GM12878 (cell line): ENCODE results near the gene TFF1. TPM values are rescaled to one million over a fixed set of nuclear protein-coding genes. Genes with fewer than 3 reads are reported as not detected.

Experiments
- ATAC-seq: fragments of 200-7000 bp; cut with Tn5 transposase; 3 replicates; pipeline ENCODE4 v1.9.1; 2020; ENCODE audit warnings: mild to moderate bottlenecking, moderate library complexity
- BruUV-seq: library from RNA; stranded (reverse); fragments of 400-500 nt; replicated peaks from 2 replicates; lab custom pipeline; 2021; lab: Mats Ljungman, UMichigan
- CTCF ChIA-PET: fragments of 300-600 bp; sonication (Branson Sonifier 250); formaldehyde crosslinking; extraction: SDS; loops from one replicate; lab custom pipeline; 2021; ENCODE audit warnings: inconsistent platforms; lab: Yijun Ruan, JAX
- POLR2A ChIA-PET: fragments of 350-600 bp; formaldehyde crosslinking; extraction: SDS; loops from one replicate; lab custom pipeline; 2021; ENCODE audit warnings: inconsistent platforms; lab: Charles Lee
- RAD21 ChIA-PET: fragments of 300-600 bp; sonication (Branson Sonifier 250); formaldehyde crosslinking; loops from one replicate; lab custom pipeline; 2023; ENCODE audit warnings: antibody characterized with exemption; ENCODE audit not compliant: unreplicated experiment; lab: Charles Lee
- SMC1A ChIA-PET: fragments of 300-600 bp; sonication (Branson Sonifier 250); formaldehyde crosslinking; loops from one replicate; lab custom pipeline; 2023; ENCODE audit not compliant: unreplicated experiment, uncharacterized antibody; lab: Charles Lee
- DNase-seq: peaks from one replicate; pipeline ENCODE4 v3.0.0-alpha.2; 2011; ENCODE audit warnings: low read depth, low spot score
- FAIRE-seq: peaks from 3 replicates; lab custom pipeline; 2011; peaks lifted over from hg19 to GRCh38; lab: Jason Lieb, UNC
- H2AFZ ChIP-seq: 2 replicates; pipeline ENCODE4 v1.6.0; 2011; ENCODE audit warnings: low read depth, low read length, control low read depth; ENCODE audit not compliant: control insufficient read depth
- H3K27ac ChIP-seq: 2 replicates; pipeline ENCODE4 v1.5.1; 2011; ENCODE audit warnings: control low read depth; ENCODE audit not compliant: control insufficient read depth, insufficient read depth
- H3K27me3 ChIP-seq, 2 experiments: replicated peaks in 1 of 2; 2 replicates each; pipeline versions ENCODE4 v1.6.0 to v1.6.1; 2011; ENCODE audit warnings: low read length in 1 of 2; ENCODE audit not compliant: control insufficient read depth in 2 of 2, insufficient read depth in 2 of 2
- H3K36me3 ChIP-seq, 2 experiments: 2 replicates each; pipeline ENCODE4 v1.5.1; 2011; ENCODE audit warnings: low read length in 1 of 2; ENCODE audit not compliant: control insufficient read depth in 2 of 2, insufficient read depth in 2 of 2
- H3K4me1 ChIP-seq: 2 replicates; pipeline ENCODE4 v1.6.1; 2011; ENCODE audit warnings: mild to moderate bottlenecking, low read length, moderate library complexity, mixed read lengths; ENCODE audit not compliant: control insufficient read depth, insufficient read depth
- H3K4me2 ChIP-seq: 2 replicates; pipeline ENCODE4 v1.6.0; 2011; ENCODE audit warnings: control low read depth; ENCODE audit not compliant: control insufficient read depth, insufficient read depth
- H3K4me3 ChIP-seq: fragments of 200-600 bp; sonication (generic); 2 replicates; pipeline ENCODE4 v1.5.1; 2016
- H3K79me2 ChIP-seq: 2 replicates; pipeline ENCODE4 v1.6.0; 2011; ENCODE audit warnings: low read length; ENCODE audit not compliant: control insufficient read depth, insufficient read depth
- H3K9ac ChIP-seq: 2 replicates; pipeline ENCODE4 v1.8.0; 2011; ENCODE audit warnings: low read length, control low read depth, mixed read lengths; ENCODE audit not compliant: control insufficient read depth, insufficient read depth
- H3K9me3 ChIP-seq: replicated peaks from 3 replicates; pipeline ENCODE4 v1.5.1; 2011; ENCODE audit warnings: mild to moderate bottlenecking, low read length; ENCODE audit not compliant: control insufficient read depth, insufficient read depth
- H4K20me1 ChIP-seq: 2 replicates; pipeline ENCODE4 v1.6.0; 2011; ENCODE audit not compliant: control insufficient read depth, insufficient read depth
- MTA3 ChIP-seq: IDR thresholded peaks from 2 replicates; pipeline ENCODE4 v1.6.1; 2012; ENCODE audit warnings: low read length, inconsistent platforms, borderline replicate concordance
- NR2C1 ChIP-seq: fragments of 450-650 bp; IDR thresholded peaks from 2 replicates; pipeline ENCODE4 v1.6.1; 2017; ENCODE audit warnings: antibody characterized with exemption, mild to moderate bottlenecking, moderate library complexity
- NR2F1 ChIP-seq: fragments of 450-650 bp; conservative IDR thresholded peaks from 2 replicates; pipeline ENCODE4 v1.6.1; 2017; ENCODE audit warnings: mild to moderate bottlenecking
- PKNOX1 ChIP-seq: fragments of 450-650 bp; IDR thresholded peaks from 2 replicates; pipeline ENCODE4 v1.6.1; 2016; ENCODE audit warnings: mild to moderate bottlenecking
- SRF ChIP-seq, 2 experiments: IDR thresholded peaks; 2 replicates each; pipeline ENCODE4 v1.6.1; 2011; ENCODE audit warnings: low read depth in 2 of 2, low read length in 2 of 2, mild to moderate bottlenecking in 1 of 2, moderate library complexity in 1 of 2
- WRNIP1 ChIP-seq: IDR thresholded peaks from 2 replicates; pipeline ENCODE4 v1.6.1; 2011; ENCODE audit warnings: low read depth, low read length, improper control_type of control experiment, borderline replicate concordance
- ZNF622 ChIP-seq: fragments of 450-650 bp; IDR thresholded peaks from 2 replicates; pipeline ENCODE4 v1.6.1; 2017; ENCODE audit warnings: mild to moderate bottlenecking, inconsistent platforms
- WGBS: methylation state at CpG from one replicate; pipeline ENCODE4 v1.1.6; 2016; ENCODE audit warnings: low lambda C conversion rate; ENCODE audit not compliant: insufficient replicate concordance, insufficient coverage; ENCODE audit errors: missing lambda C conversion rate; 5-methylcytosine and 5-hydroxymethylcytosine counted together
- in situ Hi-C: fragments of 300-500 bp; cut with MboI; formaldehyde crosslinking; loops from 9 replicates; pipeline ENCODE4 v1.14.3; 2018; ENCODE audit warnings: mixed read lengths
- intact Hi-C: fragments of 100-400 bp; cut with micrococcal nuclease; formaldehyde crosslinking; loops from one replicate; pipeline ENCODE4 v1.14.2; 2022; ENCODE audit not compliant: unreplicated experiment
- polyA plus RNA-seq, 11 experiments: library from polyadenylated mRNA; depleted of rRNA in 4 of 11; unstranded in 6 of 11; stranded (reverse) in 5 of 11; fragments of >200 nt; fragmentation: Nextera tagmentation in 4 of 11; fragmentation: Illumina TruSeq in 1 of 11; extraction: Ambion mirVana in 4 of 11; extraction: Trizol in 1 of 11; gene quantifications; 1 replicate in 1 of 11; 2 replicates in 10 of 11; pipeline versions ENCODE4 v1.2.1 to v1.2.3, GENCODE V29; 2011 to 2016; ENCODE audit warnings: inconsistent platforms in 2 of 11, missing spikeins in 2 of 11, low read depth in 1 of 11
- total RNA-seq, 4 experiments: library from RNA; depleted of rRNA in 3 of 4; stranded (reverse); fragments of >200 nt in 3 of 4; fragmentation: Illumina TruSeq in 1 of 4; extraction: Trizol in 1 of 4; gene quantifications; 2 replicates each; pipeline versions ENCODE4 v1.2.1 to v1.2.3, GENCODE V29; 2013 to 2021

Gene TFF1
- total and polyA plus RNA-seq, 10 of the 15 experiments (the other 5 are each of a cell fraction or from before 2014, with no cell fraction given) = 0.13 TPM; not detected in 9

- no peak overlapping the region for H3K9ac ChIP-seq
- CTCF ChIA-PET = interaction anchor here (0.9 to 1.4 kb wide), 6 partner anchors 11 to 160 kb away, joined by 3 to 6 read pairs (median 4); no protein-coding TSS in a partner anchor
- TF ChIP-seq SRF (IDR thresholded peaks at IDR 0.05; ENCODE audit: low read depth in 2 of 2, low read length in 2 of 2) (no peak), NR2F1 (0 out of 2 replicates have a peak, but pooled peaks have one; percentile 23), MTA3 (no peak), ZNF622 (no peak), NR2C1 (0 out of 2 replicates have a peak, but pooled peaks have one; percentile 26), WRNIP1 (no peak), PKNOX1 (no peak)
- no peaks in the 10 kb centered on the region for H4K20me1 ChIP-seq
- in situ Hi-C loops (no loop called here), intact Hi-C loops (no loop called here)
- ATAC-seq (no peak), FAIRE-seq (no peak), DNase-seq (no peak)
- H3K4me2 ChIP-seq = no peak overlapping the region
- no peak overlapping the region for H2AFZ ChIP-seq
- 68% methylated on average over 12 of the region's 12 CpGs for WGBS
- RAD21 ChIA-PET = interaction anchor here (0.7 to 3.2 kb wide), 5 partner anchors 10 to 43 kb away, joined by 3 to 19 read pairs (median 6); no protein-coding TSS in a partner anchor
- no peaks in the 10 kb centered on the region for H3K36me3 ChIP-seq
- H3K9me3 ChIP-seq = peaks cover 5% of the 10 kb centered on the region; the same call in 1 of the 3 replicates
- POLR2A ChIA-PET = interaction anchor here (0.9 to 3.5 kb wide), 4 partner anchors 11 to 25 kb away, joined by 3 to 16 read pairs (median 4); no protein-coding TSS in a partner anchor
- H3K27ac ChIP-seq = no peak overlapping the region
- no peaks in the 10 kb centered on the region for H3K27me3 ChIP-seq
- H3K4me1 ChIP-seq = peaks cover 12% of the 10 kb centered on the region; the same call in 1 of the 2 replicates
- no TSS peak for BruUV-seq
- H3K4me3 ChIP-seq = no peak overlapping the region
- SMC1A ChIA-PET = interaction anchor here (0.6 to 2.7 kb wide), 15 partner anchors 10 to 384 kb away, joined by 3 to 12 read pairs (median 5); no protein-coding TSS in a partner anchor
- peaks cover 3% of the 10 kb centered on the region for H3K79me2 ChIP-seq
These were observed 32.2 kb upstream of the TFF1 start for GRCh38 chr21:42398436-42399028.
